Right forelimb (tissue), 1 donor: ENCODE measurements around the gene MSTN.
"Not testable (repeated sequence)": the region's sequence is repeated elsewhere in the genome, so short reads cannot be mapped to it uniquely, and the experiment has no call there.

Experiments used
- DNase-seq: peaks from one replicate; pipeline ENCODE4 v3.0.0-alpha.2; 2018

Gene MSTN

GRCh38 chr2:190062053-190062452, 476 bp downstream of the MSTN start:
- no peak for DNase-seq

GRCh38 chr2:190060626-190061025, 1.9 kb downstream of the MSTN start:
- no peak for DNase-seq

GRCh38 chr2:190060019-190060418, 2.5 kb downstream of the MSTN start:
- no peak for DNase-seq

GRCh38 chr2:190053426-190053825, 9.1 kb downstream of the MSTN start:
- no peak for DNase-seq

GRCh38 chr2:190052307-190052706, 10.2 kb downstream of the MSTN start:
- no peak for DNase-seq

DNA sequence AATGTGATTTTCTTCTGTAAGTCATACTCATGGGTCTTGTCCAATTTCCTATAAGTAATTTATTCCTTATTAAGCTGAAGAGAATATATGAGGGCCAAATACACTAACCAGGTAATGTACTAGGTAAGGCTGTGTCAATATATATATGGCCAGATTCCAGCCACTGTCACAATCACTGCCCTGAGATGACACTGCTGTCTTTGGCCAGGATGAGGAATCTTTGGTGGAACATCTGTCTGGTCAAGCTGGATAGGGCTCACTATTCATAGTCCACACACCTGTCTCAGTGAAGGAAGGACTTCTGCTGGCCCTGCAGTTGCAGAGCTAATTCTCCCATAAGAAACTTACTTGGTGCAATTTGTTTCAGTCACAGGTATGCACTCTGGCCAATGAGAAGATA, 11.3 kb downstream of the MSTN start:
- no peak for DNase-seq

GRCh38 chr2:190050001-190050400, 12.5 kb downstream of the MSTN start:
- no peak for DNase-seq

- DNase-seq, result no peak
These were observed 17.7 kb downstream of the MSTN start for GRCh38 chr2:190044866-190045265.

DNA sequence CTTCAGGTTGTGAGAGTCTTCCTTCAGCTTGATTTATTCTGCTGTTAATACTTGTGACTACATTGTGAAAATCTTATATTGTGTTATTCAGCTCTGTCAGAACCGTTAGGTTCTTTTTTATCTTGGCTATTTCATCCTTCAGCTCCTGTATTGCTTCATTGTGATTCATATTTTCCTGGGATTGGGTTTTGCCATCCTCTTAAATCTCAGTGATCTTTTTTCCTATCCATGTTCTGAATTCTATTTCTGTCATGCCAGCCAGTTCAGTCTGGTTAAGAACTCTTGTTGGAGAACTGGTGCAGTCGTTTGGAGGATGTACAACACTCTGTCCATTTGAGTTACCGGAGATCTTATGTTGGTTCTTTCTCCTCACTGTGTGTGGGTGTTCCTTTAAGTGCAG, 19.1 kb downstream of the MSTN start:
- no peak for DNase-seq

DNA sequence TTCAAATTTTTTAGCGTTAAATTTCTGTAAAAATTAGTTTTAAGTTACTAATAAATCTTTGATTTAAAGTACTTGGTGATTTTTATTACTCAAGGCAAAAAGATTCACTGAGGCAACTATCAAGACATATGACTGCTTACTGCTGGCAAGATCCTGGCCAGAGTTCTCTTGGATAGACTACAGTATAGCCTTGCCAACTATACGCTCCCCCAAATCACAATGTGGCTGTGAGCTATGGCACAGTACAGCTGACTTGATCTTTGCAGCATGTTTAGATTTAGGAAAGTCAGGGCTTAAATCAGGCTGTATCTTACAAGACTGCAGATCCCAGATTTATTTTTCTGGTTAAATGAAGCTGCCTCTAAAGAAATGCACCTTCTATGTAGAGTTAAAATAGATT, 26.5 kb downstream of the MSTN start:
- DNase-seq, result no peak

- DNase-seq, result not testable (repeated sequence)
These were observed 28.1 kb downstream of the MSTN start for GRCh38 chr2:190034417-190034816.

GRCh38 chr2:190031969-190032618, 30.4 kb downstream of the MSTN start:
- DNase-seq, result no peak

DNA sequence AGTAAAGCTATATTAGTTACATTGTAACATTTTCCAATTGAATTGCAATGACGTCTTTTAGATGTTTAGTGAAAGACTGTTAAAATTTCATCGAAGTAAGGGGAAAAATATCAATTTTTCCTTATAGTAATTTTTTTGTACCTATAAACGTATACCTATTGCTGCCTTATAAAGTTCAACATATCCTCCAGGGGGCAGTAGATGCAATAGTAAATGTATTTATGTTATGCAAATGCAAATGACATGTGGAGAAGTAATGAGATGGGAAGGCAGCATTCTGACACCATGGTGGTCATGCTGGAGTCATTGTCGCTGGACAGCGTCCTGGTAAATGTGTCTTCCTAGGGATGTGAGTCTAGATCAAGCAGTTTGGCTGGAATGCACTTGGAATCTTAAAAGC, 38.7 kb downstream of the MSTN start:
- no peak for DNase-seq

GRCh38 chr2:190020720-190021119, 41.8 kb downstream of the MSTN start:
- no peak for DNase-seq

- no peak for DNase-seq
These were observed 44.7 kb downstream of the MSTN start for GRCh38 chr2:190017837-190018236.

- not testable (repeated sequence) for DNase-seq
These were observed 46.6 kb downstream of the MSTN start for GRCh38 chr2:190015969-190016368.
